GM19351 (cell line): ENCODE data around the gene USP16.
"Not testable (repeated sequence)": the region's sequence is repeated elsewhere in the genome, so short reads cannot be mapped to it uniquely, and the experiment has no call there.

Experiments used
- ATAC-seq: cut with Tn5 transposase; IDR thresholded peaks from one replicate; pipeline ENCODE4 v1.9.1; 2021; ENCODE audit warnings: mild to moderate bottlenecking, moderate library complexity; ENCODE audit not compliant: unreplicated experiment

USP16 gene

DNA sequence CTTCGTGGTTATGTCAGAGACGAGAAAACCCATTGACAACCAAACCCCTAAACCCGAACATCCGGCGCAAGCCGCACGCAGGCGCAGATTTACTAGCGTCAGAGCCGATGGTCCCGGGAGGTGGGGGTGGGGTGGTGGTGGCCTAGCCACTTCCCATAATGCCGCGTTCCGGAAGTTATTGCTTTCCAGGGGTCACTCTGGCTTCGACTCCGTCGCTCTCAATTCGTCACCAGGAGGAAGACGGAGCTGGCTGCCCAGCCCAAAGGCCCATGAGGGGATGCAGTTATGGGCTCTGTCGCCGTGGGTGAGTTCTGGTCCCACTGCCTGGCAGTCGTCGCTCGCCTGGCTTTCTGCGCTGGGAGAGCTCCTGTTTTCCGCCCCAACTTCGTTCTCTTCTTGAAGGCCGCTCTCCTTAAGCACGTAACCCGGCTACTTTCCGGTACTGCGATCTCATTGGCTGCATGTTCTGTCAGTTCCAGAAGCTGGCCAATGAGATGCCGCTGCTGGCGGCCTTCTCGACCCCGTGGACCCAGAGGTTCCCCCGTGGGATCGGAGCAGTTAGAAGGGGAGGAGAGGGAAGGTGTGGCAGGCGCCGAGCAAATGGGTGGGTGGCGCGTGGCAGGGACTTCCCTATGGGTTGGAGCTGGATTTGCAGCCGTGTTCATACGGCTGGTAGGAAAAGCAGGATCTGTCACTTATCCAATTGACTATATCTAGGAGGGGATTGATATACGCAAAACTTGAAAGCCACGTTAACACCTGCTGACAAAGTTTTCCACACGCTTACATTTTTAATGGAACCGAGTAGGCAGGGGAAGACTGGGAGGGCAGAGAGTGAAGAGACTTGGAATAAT lies at the start of gene USP16:
Gene USP16 (plus strand): TSS at position 195 of the 854 bp plus-strand sequence. CDS start 3,246 bp downstream, outside the sequence.
- ATAC-seq = peak; percentile 96

DNA sequence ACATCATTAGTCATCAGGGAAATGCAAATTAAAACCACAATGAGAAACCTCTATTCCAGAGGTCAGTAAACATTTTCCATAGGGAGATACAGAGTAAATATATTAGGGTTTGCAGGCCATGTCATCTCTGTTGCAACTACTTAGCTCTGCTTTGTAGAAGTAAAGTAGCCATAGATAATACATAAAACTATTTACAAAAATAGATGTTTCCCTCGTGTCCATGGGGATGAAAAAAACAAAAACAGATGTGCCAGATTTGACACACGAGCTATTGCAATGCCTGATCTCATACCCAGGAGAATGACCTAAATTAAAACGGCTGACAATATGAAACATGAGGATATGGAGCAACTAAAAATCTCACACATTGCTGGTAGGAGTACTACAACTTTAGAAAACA lies 49.1 kb upstream of the USP16 start:
- no peak for ATAC-seq

DNA sequence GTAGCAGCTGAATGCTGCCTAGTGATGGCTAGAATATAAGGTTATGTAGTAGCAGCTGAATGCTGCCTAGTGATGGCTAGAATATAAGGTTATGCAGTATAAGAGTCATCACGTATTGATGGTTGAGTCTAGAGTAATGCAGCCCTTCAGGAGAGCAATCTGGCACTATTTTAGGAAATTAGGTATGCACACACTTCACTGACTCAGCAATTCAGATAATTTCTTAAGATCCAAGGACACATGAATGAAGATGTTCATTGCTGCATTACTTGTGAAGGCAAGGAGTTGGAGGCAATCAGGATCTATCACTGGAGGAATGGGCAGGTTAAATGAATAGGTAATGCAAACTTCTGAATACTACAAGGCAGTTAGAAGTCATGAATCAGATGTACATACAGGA lies 45.4 kb upstream of the USP16 start:
- no peak for ATAC-seq

DNA sequence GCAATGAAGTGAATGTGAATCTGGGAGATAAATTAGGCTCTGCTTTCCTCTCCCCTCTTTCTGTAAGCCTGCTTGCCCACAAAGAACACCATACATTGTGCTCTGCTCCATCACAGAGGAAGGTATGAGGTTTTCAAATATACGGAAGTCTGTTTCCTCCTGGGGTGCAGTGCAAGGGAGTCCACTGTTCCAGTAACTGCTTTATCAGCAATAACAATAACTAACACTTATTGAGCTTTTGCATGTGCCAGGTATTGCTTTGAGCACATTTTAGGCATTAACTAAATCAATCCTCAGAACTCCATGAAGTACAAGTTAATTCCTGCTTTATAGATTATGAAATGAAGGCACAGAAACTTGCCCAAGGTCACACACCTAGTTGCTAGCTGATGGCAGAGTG lies 41.8 kb upstream of the USP16 start:
- no peak for ATAC-seq

DNA sequence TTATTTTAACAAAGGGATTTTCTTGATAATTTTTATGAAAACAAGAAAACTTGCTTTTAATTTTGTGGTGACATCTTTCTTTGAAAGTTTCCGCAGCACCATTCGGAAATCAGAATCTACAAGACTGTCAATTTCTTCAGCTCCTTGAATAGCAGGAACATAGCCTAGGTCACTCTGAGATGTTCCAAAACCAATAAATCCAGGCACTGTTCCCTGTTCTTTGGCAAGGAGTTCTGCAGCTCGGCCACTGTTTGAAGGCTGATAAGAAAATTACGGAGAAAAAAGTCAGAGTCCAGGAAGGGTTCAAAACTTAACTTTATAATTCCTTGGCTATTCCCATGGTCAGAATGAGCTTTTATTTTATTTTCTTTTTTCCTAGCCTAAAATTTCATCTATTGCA lies 37.8 kb upstream of the USP16 start:
- ATAC-seq = no peak

DNA sequence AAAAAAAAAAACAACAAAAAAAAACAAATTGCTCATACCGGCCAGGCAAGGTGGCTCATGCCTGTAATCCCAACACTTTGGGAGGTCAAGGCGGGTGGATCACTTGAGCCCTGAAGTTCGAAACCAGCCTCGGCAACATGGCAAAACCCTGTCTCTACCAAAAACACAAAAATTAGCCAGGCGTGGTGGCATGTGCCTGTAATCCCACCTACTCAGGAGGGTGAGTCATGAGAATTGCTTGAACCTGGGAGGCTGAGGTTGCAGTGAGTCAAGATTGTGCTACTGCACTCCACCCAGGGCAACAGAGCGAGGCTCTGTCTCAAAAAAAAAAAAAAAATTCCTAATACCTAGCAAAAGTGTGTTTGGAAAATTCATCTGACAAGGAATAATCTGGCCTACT lies 36.3 kb upstream of the USP16 start:
- not testable (repeated sequence) for ATAC-seq

DNA sequence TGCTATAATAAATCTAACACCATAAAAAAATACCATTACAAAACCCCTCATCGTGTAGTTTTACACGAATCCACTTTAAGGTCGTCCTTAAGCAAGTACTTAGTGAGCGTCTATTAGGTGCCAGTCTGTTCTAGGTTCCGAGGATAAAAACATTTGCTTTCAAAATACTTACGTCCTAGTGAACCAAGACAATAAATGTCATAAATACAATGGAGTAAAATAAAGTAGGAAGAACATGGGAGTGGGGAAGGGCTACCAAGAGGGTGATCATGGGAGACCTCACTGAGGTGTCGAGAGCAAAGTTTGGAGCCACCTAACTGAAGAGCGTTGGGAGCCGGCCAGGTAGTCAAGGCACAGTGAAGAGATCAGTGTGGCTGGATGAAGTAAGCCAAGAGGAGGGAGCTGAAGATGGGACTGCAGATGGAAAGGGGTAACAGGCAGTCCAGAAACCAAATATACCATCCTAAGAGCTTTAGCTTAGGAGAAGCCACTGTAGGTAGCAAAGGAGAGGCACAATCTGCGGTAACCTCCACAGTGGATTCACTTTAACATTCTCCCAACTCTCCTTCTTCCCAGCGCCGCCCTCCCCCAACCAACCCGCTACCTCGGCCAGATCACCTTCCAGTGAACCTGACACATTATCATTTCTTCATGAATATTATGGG lies 32.5 kb upstream of the USP16 start:
- no peak for ATAC-seq

DNA sequence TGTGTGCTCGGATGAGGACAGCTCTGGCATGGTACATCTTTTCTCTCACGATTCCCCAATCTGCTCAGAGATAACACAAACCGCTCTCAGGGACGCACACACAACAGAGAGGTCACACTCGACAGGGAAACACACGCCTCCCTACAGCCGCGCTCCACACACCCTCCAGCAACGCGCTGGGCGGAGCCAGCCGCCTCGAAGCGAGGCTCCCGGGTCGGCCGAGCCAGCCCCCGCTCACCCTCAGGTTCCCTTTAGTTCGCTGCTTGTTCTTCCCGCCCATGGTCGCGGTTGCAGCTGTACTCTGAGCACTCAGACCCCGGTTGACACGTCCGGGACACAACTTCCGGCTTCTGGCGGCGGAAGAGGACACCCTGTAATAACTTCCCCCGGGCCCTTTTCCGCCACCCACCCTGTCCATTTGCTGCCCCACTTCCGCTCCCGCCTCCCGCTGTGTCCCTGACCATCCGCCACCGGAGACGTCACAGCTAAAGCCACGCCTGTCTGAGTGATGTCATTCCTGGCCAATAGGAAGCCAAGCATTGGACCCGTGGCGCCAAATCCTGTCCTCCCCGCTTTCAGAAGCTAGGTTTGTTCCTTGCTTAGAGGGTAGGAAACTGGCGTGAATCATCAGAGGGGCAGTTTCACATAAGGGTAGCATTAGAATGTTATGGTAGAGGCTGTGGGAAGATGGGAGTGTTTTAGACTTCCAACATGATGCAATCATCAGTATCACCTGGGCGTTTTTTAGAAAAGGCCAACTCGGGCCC lies 31.8 kb upstream of the USP16 start, which contains the start of gene LTN1:
Gene LTN1 (minus strand): TSS at position 352 of the 767 bp plus-strand sequence. CDS start 72 bp downstream, at position 280.
- peak; percentile 95 for ATAC-seq

DNA sequence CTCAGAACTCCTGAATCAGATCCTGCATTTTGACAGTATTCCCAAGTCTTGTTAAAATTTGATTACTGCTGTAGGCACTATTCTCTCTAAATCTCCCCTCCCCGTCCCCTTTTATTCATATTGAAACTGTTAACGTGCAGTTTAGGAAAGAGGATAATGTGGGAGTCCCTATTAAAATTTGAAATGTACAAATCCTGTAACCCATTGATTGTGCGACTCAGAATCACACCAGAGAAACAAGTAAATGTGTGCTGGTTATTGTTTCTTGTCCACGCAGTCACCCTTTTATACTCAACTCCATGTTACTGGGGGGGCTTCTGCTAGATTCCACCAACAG lies 31.2 kb upstream of the USP16 start:
- ATAC-seq = no peak

DNA sequence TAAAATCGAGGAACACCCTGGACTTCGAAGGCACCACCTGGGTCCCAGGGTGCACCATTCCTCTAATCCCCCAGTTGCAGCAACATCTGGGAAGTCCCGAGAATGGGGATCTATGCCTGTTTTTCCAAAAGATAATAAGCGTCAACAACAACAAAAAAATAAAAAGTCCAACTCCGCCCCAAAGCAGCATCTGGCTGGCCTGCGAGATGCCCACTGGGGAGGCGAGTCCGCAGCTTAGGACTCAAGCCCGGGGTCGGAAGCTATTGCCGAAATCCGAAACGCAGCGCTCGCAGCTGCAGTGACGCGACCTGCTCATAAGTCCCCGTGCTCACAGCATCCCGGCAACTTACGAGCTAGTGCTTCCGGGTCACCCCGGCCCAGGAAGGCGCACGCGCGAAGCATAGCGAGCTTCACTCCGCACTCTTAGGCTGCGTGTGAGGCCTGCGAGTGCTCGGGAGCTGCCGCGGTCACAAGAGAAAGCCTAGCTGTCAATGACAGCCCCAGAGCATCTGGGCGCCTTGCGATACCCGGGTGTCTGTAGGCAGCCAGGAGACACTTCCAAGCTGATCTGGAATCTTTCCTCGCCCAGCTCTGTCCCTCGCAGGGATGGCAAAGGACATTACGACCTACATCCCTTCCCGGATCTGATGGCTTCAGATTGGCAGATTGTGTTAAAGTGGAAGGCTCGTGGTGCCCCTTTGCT lies 21.9 kb upstream of the USP16 start:
- ATAC-seq = peak; percentile 100

DNA sequence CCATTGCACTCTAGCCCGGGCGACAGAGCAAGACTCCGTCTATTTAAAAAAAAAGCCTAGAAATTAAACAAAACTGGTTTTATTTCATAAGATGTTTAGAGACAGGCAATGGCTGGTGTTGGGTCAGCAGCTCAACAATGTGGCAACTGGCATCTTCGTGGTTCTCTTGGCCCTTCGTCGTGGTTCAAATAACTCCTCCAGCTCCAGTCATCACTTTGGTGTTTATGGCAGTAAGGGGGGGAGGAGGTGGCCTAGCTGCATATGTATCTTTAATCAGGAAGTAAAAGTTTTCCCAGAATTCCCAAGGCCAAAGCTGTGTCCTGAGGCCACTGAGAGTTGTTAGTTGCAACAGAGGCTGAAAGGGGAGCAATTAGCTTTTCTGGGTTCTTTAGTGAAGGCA lies 18.8 kb upstream of the USP16 start:
- ATAC-seq = no peak

DNA sequence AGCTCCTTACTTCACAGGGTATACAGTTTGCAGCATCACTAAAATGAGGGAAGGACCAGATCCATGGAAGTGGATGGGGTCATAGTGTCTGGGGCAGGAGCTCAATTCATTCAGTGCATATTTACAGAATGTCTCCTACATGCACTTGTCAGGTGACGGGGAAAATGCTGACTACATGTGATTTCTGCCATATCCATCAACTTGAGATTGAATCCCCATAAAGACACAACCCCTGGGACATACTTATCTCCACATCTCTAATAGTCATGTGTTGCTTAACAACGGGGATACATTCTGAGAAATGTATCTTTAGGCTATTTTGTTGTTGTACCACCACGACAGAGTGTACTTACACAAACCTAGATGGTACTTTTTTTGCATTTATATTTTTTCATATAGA lies 17.3 kb upstream of the USP16 start:
- no peak for ATAC-seq

DNA sequence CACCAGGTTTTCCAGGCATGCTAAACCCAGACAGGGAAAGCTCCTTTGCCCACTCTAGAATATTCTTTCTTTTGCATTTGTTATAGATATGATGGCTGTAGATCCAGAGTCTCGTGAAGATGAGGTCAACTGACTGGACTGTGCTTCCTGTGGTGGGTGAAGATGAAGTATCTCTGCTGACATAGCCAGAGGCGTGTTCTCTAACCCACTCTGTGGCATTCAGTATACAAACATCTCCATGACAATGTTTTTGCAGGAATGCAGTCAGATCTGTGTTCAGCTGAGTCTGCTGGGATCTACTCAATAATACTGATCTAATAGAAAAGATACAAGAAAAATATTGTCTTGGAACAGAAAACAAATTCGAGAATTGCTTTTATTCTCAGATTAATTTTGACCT lies 16.7 kb upstream of the USP16 start:
- ATAC-seq = no peak

DNA sequence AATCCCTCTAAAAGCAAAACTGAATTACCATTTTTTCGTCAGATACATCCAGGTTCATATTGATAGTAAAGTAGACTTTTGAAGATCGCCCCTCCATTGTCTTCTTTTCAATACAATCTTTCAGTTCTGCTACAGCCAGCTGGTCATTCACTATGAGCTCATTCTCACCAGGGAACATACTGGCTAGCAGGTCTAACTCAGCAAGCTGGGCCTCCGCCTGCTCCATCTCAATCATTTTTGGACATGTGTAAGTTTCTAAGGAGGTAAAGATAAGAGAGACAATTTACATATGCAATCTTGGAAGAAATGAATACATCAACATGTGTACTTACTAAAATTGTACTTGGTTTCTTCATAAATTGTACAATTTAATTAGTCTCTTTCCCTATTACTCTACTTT lies 16.1 kb upstream of the USP16 start:
- ATAC-seq = no peak

DNA sequence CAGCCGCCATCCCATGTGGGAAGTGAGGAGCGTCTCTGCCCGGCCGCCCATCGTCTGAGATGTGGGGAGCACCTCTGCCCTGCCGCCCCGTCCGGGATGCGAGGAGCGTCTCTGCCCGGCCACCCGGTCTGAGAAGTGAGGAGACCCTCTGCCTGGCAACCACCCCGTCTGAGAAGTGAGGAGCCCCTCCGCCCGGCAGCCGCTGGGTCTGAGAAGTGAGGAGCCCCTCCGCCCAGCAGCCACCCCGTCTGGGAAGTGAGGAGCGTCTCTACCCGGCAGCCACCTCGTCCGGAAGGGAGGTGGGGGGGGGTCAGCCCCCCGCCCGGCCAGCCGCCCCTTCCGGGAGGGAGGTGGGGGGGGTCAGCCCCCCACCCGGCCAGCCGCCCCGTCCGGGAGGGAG lies 13.2 kb upstream of the USP16 start:
- not testable (repeated sequence) for ATAC-seq

DNA sequence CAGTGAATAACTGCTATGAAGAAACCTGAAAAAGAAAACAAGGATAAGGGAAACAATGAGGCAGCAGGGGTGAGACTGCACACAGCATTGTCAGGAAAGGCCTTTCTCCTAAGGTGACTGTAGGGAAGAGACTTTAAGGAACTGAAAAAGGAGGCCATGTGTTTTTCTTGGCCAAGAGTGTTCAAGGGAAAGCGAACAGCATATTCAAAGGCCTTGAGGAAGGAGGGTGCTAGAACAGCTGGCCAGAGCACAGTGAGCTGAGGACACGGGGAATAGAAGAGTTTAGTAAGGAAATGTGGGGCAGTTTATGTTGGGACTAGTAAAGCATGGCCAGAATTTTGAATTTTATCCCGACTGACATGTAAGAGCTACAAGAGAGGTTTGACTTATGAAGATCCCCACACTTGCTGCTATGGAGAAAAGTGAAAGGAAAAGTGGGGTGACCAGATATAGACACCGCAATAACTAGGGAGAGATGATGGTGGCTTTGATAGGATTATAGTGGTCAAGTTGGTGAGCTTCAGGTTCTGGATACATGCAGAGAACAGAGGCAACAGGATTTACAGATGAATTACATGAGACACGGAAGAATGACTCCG lies 6.7 kb upstream of the USP16 start:
- ATAC-seq = no peak

DNA sequence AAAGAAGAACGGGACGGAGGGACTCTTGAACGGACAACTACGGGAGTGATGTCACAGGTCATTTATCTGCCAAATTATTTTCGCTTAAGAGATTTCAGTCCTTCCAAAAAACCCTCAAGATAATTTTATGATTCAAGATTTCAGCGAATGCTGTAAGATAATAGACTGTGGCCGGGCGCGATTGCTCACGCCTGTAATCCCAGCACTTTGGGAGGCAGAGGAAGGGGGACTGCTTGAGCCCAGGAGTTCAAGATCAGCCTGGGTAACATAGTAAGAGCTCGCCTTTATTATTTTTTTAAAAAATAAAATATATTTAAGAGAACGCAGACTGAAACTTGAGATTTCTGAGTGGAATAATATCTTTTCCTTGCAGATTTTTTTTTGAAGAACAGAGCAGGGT lies 5.9 kb upstream of the USP16 start:
- ATAC-seq = peak; percentile 12

DNA sequence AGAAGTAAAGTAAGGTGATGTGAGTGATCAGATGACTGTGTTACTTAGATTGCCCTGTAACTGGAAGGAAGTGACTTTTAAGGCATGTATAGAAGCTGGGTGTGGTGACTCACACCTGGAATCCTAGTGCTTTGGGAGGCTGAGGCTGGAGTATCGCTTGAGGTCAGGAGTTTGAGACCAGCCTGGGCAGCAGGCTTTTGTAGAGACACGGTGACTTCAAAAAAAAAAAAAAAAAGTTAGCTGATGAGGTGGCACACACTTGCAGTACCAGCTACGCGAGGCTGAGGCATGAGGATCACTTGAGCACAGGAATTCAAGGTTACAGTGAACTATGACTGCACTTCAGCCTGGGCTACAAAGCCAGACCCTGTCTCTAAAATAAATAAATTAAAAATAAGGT lies 2.3 kb upstream of the USP16 start:
- ATAC-seq = no peak

DNA sequence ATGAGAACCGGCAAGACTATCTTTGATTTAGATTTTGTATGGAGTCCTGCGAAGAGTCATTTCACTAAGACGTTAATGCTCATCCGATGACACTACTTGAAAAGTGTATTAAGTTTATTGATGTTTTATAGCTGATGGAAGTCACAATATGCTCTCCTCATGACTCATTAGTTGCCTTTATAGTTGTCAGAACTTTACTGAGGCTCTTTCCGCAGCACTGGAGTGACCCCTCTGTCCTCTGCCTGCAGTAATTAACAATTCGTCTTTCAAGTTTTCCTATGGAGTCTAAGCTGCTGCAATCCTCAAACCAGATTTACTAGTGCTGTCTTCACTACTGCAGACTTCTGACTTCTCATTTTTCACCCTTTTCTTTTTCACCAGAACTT lies 853 bp downstream of the USP16 start:
- ATAC-seq = no peak

DNA sequence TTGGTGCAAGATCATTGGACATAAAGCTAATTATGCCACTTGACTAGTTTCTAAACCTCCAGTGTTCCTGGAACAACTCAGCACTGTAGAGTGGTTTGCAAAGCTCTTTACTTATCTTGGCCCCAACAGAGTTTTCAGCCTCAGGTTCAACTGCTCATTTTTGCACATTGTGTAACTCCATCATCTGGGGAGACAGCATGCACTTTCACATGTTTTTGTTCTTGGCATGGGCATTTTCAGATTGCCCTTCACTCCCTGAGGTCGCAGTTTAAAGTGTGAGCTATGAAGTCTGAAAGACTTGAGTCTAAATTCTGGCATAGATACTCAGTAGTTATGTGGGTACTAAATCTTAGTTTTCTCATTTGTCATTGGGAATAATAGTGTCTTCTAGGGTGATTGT lies 5.1 kb downstream of the USP16 start:
- ATAC-seq = no peak

DNA sequence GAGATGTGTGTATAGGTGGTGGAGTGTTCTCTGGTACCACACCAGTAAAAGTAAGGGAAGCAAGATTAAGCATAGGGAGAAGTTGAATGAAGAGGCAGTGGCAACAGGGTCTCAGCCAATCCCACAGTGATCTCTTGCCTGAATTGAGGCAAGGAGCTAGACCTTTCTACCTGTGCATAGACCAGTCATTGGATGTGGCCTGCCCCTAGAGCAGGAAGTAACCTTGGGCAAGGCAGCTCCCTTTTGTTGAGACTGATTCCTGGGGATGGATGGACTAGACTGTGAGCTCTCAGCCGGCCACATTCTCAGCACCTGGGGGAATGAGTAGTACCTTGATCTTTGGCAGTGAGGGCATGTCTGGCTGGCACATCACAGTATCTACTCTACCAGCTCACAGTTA lies 6.4 kb downstream of the USP16 start:
- ATAC-seq = no peak
